HCT116 (cell line): ENCODE data around the gene TMTC4.

ENCODE experiments used
- CBX3 ChIP-seq: IDR thresholded peaks from 2 replicates; pipeline ENCODE4 v1.6.1; 2012; ENCODE audit warnings: low read depth
- EZH2phosphoT487 ChIP-seq: fragments of 200-600 bp; IDR thresholded peaks from 2 replicates; pipeline ENCODE4 v1.6.1; 2018; ENCODE audit warnings: antibody characterized with exemption, borderline replicate concordance
- POLR2A ChIP-seq: IDR thresholded peaks from 2 replicates; pipeline ENCODE4 v1.7.0; 2011; ENCODE audit warnings: borderline replicate concordance; ENCODE audit not compliant: insufficient read depth, insufficient read length; ENCODE audit errors: extremely low read depth
- POLR2AphosphoS5 ChIP-seq: IDR thresholded peaks from 2 replicates; pipeline ENCODE4 v1.6.1; 2011; ENCODE audit warnings: mild to moderate bottlenecking, low read depth, low read length, moderate library complexity
- SP1 ChIP-seq: IDR thresholded peaks from 2 replicates; pipeline ENCODE4 v1.6.1; 2012; ENCODE audit warnings: low read depth
- YY1 ChIP-seq: IDR thresholded peaks from 2 replicates; pipeline ENCODE4 v1.6.1; 2011; ENCODE audit warnings: low read length, low read depth, moderate library complexity, mild to moderate bottlenecking; ENCODE audit not compliant: insufficient replicate concordance; ENCODE audit errors: extremely low read depth
- TF ChIP-seq, protein P1 (sequence below): IDR thresholded peaks from 2 replicates; pipeline ENCODE4 v1.6.1; 2012; ENCODE audit warnings: low read depth
- TF ChIP-seq, protein P2 (sequence below), 3 experiments: fragments of 200-600 bp in 1 of 3; sonication (generic) in 1 of 3; IDR thresholded peaks in 2 of 3; conservative IDR thresholded peaks in 1 of 3; 2 replicates each; pipeline ENCODE4 v1.5.1; 2012 to 2017; ENCODE audit warnings: low read depth in 2 of 3, low read length in 2 of 3, antibody characterized with exemption in 1 of 3, borderline replicate concordance in 1 of 3, control low read depth in 1 of 3, mild to moderate bottlenecking in 1 of 3, mixed read lengths in 1 of 3, mixed run types in 1 of 3, moderate library complexity in 1 of 3; ENCODE audit not compliant: insufficient read depth in 1 of 3
- TF ChIP-seq, protein P3 (sequence below): IDR thresholded peaks from 2 replicates; pipeline ENCODE4 v1.6.1; 2012

DNA sequence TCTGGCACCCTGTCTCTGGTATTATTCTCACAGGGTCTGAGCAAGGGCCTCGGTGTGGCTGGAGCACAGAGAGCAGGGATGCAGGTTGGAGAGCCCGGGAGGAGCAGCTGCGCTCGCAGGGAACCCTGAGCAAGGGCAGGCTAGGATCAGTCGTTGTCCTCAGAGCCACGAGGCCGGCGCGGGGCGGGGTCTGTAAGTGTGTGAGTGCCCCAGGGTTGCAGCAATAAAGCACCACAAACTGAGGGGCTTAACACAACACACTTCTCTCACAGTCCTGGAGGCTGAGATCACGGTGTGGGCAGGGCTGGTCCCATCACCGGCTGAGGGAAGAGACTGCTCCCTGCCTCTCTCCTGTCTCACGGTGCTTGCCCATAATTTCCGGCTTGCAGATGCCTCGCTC, 47.5 kb downstream of the TMTC4 start:
- TF ChIP-seq POLR2A = no peak
- no peak for TF ChIP-seq CBX3
- no peak for TF ChIP-seq EZH2phosphoT487
- TF ChIP-seq, protein P1, sequence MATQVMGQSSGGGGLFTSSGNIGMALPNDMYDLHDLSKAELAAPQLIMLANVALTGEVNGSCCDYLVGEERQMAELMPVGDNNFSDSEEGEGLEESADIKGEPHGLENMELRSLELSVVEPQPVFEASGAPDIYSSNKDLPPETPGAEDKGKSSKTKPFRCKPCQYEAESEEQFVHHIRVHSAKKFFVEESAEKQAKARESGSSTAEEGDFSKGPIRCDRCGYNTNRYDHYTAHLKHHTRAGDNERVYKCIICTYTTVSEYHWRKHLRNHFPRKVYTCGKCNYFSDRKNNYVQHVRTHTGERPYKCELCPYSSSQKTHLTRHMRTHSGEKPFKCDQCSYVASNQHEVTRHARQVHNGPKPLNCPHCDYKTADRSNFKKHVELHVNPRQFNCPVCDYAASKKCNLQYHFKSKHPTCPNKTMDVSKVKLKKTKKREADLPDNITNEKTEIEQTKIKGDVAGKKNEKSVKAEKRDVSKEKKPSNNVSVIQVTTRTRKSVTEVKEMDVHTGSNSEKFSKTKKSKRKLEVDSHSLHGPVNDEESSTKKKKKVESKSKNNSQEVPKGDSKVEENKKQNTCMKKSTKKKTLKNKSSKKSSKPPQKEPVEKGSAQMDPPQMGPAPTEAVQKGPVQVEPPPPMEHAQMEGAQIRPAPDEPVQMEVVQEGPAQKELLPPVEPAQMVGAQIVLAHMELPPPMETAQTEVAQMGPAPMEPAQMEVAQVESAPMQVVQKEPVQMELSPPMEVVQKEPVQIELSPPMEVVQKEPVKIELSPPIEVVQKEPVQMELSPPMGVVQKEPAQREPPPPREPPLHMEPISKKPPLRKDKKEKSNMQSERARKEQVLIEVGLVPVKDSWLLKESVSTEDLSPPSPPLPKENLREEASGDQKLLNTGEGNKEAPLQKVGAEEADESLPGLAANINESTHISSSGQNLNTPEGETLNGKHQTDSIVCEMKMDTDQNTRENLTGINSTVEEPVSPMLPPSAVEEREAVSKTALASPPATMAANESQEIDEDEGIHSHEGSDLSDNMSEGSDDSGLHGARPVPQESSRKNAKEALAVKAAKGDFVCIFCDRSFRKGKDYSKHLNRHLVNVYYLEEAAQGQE = no peak
- TF ChIP-seq, protein P2, sequence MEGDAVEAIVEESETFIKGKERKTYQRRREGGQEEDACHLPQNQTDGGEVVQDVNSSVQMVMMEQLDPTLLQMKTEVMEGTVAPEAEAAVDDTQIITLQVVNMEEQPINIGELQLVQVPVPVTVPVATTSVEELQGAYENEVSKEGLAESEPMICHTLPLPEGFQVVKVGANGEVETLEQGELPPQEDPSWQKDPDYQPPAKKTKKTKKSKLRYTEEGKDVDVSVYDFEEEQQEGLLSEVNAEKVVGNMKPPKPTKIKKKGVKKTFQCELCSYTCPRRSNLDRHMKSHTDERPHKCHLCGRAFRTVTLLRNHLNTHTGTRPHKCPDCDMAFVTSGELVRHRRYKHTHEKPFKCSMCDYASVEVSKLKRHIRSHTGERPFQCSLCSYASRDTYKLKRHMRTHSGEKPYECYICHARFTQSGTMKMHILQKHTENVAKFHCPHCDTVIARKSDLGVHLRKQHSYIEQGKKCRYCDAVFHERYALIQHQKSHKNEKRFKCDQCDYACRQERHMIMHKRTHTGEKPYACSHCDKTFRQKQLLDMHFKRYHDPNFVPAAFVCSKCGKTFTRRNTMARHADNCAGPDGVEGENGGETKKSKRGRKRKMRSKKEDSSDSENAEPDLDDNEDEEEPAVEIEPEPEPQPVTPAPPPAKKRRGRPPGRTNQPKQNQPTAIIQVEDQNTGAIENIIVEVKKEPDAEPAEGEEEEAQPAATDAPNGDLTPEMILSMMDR (IDR thresholded peaks at IDR 0.05 in 2 of 3, conservative IDR thresholded peaks at IDR 0.05 in 1 of 3; ENCODE audit: borderline replicate concordance in 1 of 3, insufficient read depth in 1 of 3, low read depth in 2 of 3, low read length in 2 of 3) = no peak
- TF ChIP-seq, protein P3, sequence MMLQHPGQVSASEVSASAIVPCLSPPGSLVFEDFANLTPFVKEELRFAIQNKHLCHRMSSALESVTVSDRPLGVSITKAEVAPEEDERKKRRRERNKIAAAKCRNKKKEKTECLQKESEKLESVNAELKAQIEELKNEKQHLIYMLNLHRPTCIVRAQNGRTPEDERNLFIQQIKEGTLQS = no peak
- TF ChIP-seq SP1 = no peak
- TF ChIP-seq POLR2AphosphoS5 = no peak
- TF ChIP-seq YY1 = no peak
